GM12891 (cell line): ENCODE results near the gene SMG6.
"Not testable (repeated sequence)": the region's sequence is repeated elsewhere in the genome, so short reads cannot be mapped to it uniquely, and the experiment has no call there.

ENCODE experiments used
- PAX5 ChIP-seq: IDR thresholded peaks from 2 replicates; pipeline ENCODE4 v1.6.1; 2011; ENCODE audit warnings: low read length, moderate library complexity, mild to moderate bottlenecking; ENCODE audit not compliant: insufficient read depth, severe bottlenecking
- POLR2A ChIP-seq: IDR thresholded peaks from 2 replicates; pipeline ENCODE4 v1.6.1; 2011; ENCODE audit warnings: low read depth, low read length, control low read depth
- POLR2AphosphoS5 ChIP-seq: IDR thresholded peaks from 2 replicates; pipeline ENCODE4 v1.6.1; 2011; ENCODE audit warnings: low read depth, low read length, control low read depth
- POU2F2 ChIP-seq: IDR thresholded peaks from 2 replicates; pipeline ENCODE4 v1.6.1; 2011; ENCODE audit warnings: low read depth, mild to moderate bottlenecking, control low read depth, low read length, moderate library complexity
- TAF1 ChIP-seq: IDR thresholded peaks from 2 replicates; pipeline ENCODE4 v1.6.1; 2011; ENCODE audit warnings: low read depth, low read length, control low read depth

DNA sequence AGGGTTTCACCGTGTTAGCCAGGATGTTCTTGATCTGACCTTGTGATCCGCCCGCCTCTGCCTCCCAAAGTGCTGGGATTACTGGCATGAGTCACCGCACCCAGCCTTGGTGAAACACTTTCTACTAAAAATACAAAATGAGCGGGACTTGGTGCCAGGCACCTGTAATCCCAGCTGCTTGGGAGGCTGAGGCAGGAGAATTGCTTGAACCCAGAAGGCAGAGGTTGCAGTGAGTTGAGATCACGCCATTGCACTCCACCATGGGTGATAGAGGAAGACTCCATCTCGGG is 13.3 kb upstream of the SMG6 start:
- TF ChIP-seq POLR2A, POU2F2, TAF1, POLR2AphosphoS5, PAX5: not testable (repeated sequence)
